GM18508 (cell line): ENCODE data around the gene GK2.

Source experiments
- ATAC-seq: cut with Tn5 transposase; IDR thresholded peaks from one replicate; pipeline ENCODE4 v1.9.1; 2021; ENCODE audit warnings: moderate number of reproducible peaks; ENCODE audit not compliant: insufficient read depth, unreplicated experiment

GK2 gene

GRCh38 chr4:79390890-79391289, 17.1 kb downstream of the GK2 start:
- no peak for ATAC-seq

GRCh38 chr4:79385641-79386040, 22.4 kb downstream of the GK2 start:
- no peak for ATAC-seq

GRCh38 chr4:79381161-79381560, 26.9 kb downstream of the GK2 start:
- ATAC-seq, result no peak

- ATAC-seq, result no peak
Observed at GRCh38 chr4:79370026-79370425, 38.0 kb downstream of the GK2 start.

- ATAC-seq, result no peak
Observed at GRCh38 chr4:79367096-79367495, 40.9 kb downstream of the GK2 start.

GRCh38 chr4:79366422-79366821, 41.6 kb downstream of the GK2 start:
- no peak for ATAC-seq

GRCh38 chr4:79364061-79364460, 44.0 kb downstream of the GK2 start:
- ATAC-seq, result no peak

- ATAC-seq, result no peak
Observed at GRCh38 chr4:79362626-79363025, 45.4 kb downstream of the GK2 start.

- ATAC-seq, result no peak
Observed at GRCh38 chr4:79360006-79360405, 48.0 kb downstream of the GK2 start.

GRCh38 chr4:79358438-79358837, 49.6 kb downstream of the GK2 start:
- no peak for ATAC-seq

- ATAC-seq, result no peak
Observed at GRCh38 chr4:79357365-79357764, 50.7 kb downstream of the GK2 start.
